ENCODE measurements around the gene SETBP1. TPM values are rescaled to one million over a fixed set of nuclear protein-coding genes. Genes with fewer than 3 reads are reported as not detected.
A peak's percentile ranks its signal among the peaks of the same experiment; 100 is the strongest.

The SETBP1 gene
- total and polyA plus RNA-seq, 7 experiments from 2014 or later: 0.08 to 12.5 (median 2.5) TPM; not detected in 2

DNA sequence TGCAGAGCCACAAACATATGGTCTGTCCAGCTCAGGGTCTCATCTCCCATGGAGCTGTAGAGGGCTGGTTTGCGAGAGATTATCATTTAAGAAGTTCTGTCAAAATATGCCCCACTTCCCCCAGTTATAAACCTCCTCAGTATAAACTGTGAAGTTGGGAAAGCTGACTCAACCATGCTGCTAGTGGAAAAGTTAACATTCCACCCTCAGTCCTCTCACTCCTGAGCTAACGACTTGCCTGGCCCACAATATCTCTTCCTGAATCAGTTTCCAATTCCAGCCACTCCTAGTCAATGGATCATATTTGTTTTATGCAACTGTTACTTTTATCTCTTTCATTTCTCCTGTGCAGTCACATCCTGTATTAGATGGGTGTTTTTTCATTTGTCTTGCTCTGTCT is 326.2 kb downstream of the SETBP1 start:
- no peaks in the 10 kb centered on the region for H3K9me3 Mint-ChIP-seq
- H3K27me3 Mint-ChIP-seq: no peaks in the 10 kb centered on the region
- POLR2A ChIA-PET: no interaction called here
- Histone ChIP-seq H3K27me3 (ENCODE audit: control insufficient read depth in 2 of 2, insufficient read depth in 2 of 2, low read length in 2 of 2) (no peaks in the 10 kb centered on the region), H3K9me3 (ENCODE audit: control insufficient read depth in 2 of 3, low read length in 3 of 3) (no peaks in the 10 kb centered on the region), H3K4me1 (ENCODE audit: control insufficient read depth in 2 of 2, insufficient read depth in 2 of 2, low read length in 2 of 2) (no peaks in the 10 kb centered on the region), H3K4me3 (ENCODE audit: low read length) (no peak overlapping the region), H3K27ac (ENCODE audit: low read depth, low read length) (no peak overlapping the region), H3K36me3 (ENCODE audit: control insufficient read depth in 2 of 3, insufficient read depth in 3 of 3, low read length in 3 of 3) (no peaks in the 10 kb centered on the region)
- ATAC-seq (no peak), DNase-seq (no peak)
- H3K4me3 Mint-ChIP-seq: no peak overlapping the region
- peaks cover 8 to 23% (median 17%) of the 10 kb centered on the region in 7 donors for H3K4me1 Mint-ChIP-seq
- H3K27ac Mint-ChIP-seq: no peak overlapping the region
- CTCF ChIA-PET: no interaction called here
- intact Hi-C loops (cut with micrococcal nuclease): no loop called here
- H3K36me3 Mint-ChIP-seq: no peaks in the 10 kb centered on the region

DNA sequence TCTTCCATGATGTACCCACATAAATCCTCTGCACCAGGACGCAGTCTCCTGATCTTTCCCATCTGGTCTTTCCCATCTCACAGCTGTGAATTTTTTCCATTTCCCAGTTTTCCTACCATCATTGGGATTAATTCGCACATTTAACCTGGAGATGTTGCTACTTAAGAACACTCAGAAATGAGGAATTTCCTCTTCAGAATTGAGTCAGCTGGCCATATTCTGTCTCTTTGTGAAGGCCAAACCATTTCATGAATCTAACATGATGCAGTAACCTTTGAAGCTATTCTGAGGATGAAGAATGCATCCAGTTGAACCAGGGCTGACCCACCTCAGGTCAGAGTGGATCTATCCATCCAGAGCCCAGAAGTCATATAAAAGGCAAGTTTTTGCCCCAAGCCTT is 326.8 kb downstream of the SETBP1 start:
- Histone ChIP-seq H3K9me3 (ENCODE audit: control insufficient read depth in 2 of 3, low read length in 3 of 3) (no peaks in the 10 kb centered on the region), H3K27me3 (ENCODE audit: control insufficient read depth in 2 of 2, insufficient read depth in 2 of 2, low read length in 2 of 2) (no peaks in the 10 kb centered on the region), H3K4me3 (ENCODE audit: low read length) (no peak overlapping the region), H3K36me3 (ENCODE audit: control insufficient read depth in 2 of 3, insufficient read depth in 3 of 3, low read length in 3 of 3) (no peaks in the 10 kb centered on the region), H3K27ac (ENCODE audit: low read depth, low read length) (no peak overlapping the region), H3K4me1 (ENCODE audit: control insufficient read depth in 2 of 2, insufficient read depth in 2 of 2, low read length in 2 of 2) (no peaks in the 10 kb centered on the region)
- Mint-ChIP-seq H3K4me1 (peaks cover 8 to 23% (median 17%) of the 10 kb centered on the region in 7 donors), H3K4me3 (no peak overlapping the region), H3K27ac (no peak overlapping the region), H3K36me3 (no peaks in the 10 kb centered on the region), H3K9me3 (no peaks in the 10 kb centered on the region), H3K27me3 (no peaks in the 10 kb centered on the region)
- ChIA-PET POLR2A (no interaction called here), CTCF (no interaction called here)
- no peak for ATAC-seq
- DNase-seq: no peak
- intact Hi-C loops (cut with micrococcal nuclease): no loop called here

DNA sequence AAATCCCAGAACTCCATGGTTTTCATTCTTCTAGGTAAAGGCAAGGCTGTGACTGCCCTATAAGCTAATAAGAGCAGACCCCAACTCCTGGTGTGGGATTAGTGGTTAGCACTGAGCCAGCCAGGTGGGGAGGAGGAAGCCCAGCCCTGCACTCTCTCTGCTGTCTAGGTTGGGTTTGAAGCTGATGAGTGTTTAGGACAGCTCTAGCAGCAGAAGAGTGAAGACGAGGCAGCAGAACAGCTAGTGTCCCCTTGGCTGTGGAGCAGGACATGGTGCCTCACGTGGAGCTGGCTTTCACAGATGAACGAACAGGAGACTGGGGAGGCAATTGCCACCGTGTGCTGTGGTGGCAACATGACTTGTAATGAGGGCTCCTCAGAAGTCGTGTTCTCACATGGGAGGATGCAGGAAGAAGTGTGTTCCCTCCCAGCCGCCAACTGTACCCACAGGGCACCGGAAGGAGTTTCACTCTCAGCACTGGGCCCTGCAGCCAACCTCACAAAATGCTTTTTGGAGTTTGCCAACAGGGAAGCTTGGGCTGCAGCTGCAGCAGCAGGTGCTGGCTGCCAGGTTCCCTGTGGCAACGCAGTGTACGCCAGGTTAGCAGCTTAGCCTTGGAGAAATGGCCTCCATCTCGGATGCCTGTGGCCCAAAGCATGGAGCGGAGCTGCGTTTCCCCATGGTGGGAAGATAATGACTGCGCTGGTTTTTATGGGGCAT is 328.2 kb downstream of the SETBP1 start:
- H3K4me3 ChIP-seq (ENCODE audit: low read length): no peak overlapping the region
- ChIA-PET POLR2A (no interaction called here), CTCF (interaction anchor here (0.6 kb wide), 1 partner anchor 8 kb away, joined by 3 read pairs; no protein-coding TSS in a partner anchor)
- Mint-ChIP-seq H3K27ac (peak overlapping the region in 1 of 9 donors; percentile 62), H3K9me3 (no peaks in the 10 kb centered on the region), H3K4me1 (peaks cover 8 to 23% (median 17%) of the 10 kb centered on the region in 7 donors), H3K27me3 (no peaks in the 10 kb centered on the region), H3K4me3 (peak overlapping the region in 6 of 10 donors; percentile 30 to 73 (median 48)), H3K36me3 (no peaks in the 10 kb centered on the region)
- H3K27me3 ChIP-seq (ENCODE audit: control insufficient read depth in 2 of 2, insufficient read depth in 2 of 2, low read length in 2 of 2): no peaks in the 10 kb centered on the region
- no peak overlapping the region for H3K27ac ChIP-seq (ENCODE audit: low read depth, low read length)
- no peaks in the 10 kb centered on the region for H3K36me3 ChIP-seq (ENCODE audit: control insufficient read depth in 2 of 3, insufficient read depth in 3 of 3, low read length in 3 of 3)
- DNase-seq (peak in 2 of 9 donors; percentile 2 to 16), ATAC-seq (peak; percentile 27)
- H3K9me3 ChIP-seq (ENCODE audit: control insufficient read depth in 2 of 3, low read length in 3 of 3): no peaks in the 10 kb centered on the region
- intact Hi-C loops (cut with micrococcal nuclease): no loop called here
- no peaks in the 10 kb centered on the region for H3K4me1 ChIP-seq (ENCODE audit: control insufficient read depth in 2 of 2, insufficient read depth in 2 of 2, low read length in 2 of 2)

DNA sequence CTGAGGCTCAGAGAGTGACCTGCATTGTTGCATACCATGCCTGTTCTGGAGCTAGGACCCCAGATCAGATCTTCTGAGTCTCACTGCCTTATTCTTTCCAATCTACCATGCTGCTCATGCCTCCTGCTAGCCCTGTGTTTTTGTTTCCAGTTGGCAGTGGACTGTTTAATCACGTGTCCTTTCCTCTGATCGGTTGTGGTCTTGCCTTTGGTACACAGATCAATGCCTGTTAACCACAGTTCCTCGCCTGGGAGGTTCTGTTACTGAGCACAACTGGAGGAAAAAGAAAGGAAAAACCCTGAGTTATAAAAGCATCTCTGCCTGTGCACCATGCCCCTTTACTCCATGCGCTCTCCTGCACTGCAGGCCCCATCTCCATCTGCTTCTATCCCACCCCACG is 329.1 kb downstream of the SETBP1 start:
- Mint-ChIP-seq H3K4me1 (peaks cover 8 to 23% (median 17%) of the 10 kb centered on the region in 7 donors), H3K4me3 (no peak overlapping the region), H3K36me3 (no peaks in the 10 kb centered on the region), H3K27me3 (no peaks in the 10 kb centered on the region), H3K9me3 (no peaks in the 10 kb centered on the region), H3K27ac (peak overlapping the region in 2 of 9 donors; percentile 52 to 76)
- POLR2A ChIA-PET: no interaction called here
- intact Hi-C loops (cut with micrococcal nuclease): no loop called here
- Histone ChIP-seq H3K36me3 (ENCODE audit: control insufficient read depth in 2 of 3, insufficient read depth in 3 of 3, low read length in 3 of 3) (no peaks in the 10 kb centered on the region), H3K4me3 (ENCODE audit: low read length) (no peak overlapping the region), H3K9me3 (ENCODE audit: control insufficient read depth in 2 of 3, low read length in 3 of 3) (no peaks in the 10 kb centered on the region), H3K4me1 (ENCODE audit: control insufficient read depth in 2 of 2, insufficient read depth in 2 of 2, low read length in 2 of 2) (no peaks in the 10 kb centered on the region), H3K27me3 (ENCODE audit: control insufficient read depth in 2 of 2, insufficient read depth in 2 of 2, low read length in 2 of 2) (no peaks in the 10 kb centered on the region), H3K27ac (ENCODE audit: low read depth, low read length) (no peak overlapping the region)
- ATAC-seq (no peak), DNase-seq (no peak)
- CTCF ChIA-PET: no interaction called here

DNA sequence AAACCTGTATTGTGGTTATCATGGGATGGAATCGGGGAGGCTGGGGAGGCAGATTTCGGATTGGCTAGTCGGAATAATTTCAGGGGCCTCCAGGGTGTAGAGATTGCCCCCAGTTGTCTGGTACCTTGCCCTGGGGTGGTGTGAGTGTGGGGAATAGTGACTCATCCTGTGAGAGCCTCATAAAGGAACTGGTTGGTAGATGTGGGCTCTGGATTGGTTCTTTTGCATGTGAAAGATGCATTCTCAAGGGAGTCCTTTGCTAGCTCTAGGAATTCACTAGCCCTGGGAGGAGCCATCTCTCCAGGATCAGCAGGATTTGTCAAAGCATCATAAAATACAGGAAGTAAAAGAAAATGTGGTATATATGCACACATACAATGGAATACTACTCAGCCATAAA is 331.6 kb downstream of the SETBP1 start:
- Mint-ChIP-seq H3K27ac (no peak overlapping the region), H3K9me3 (no peaks in the 10 kb centered on the region), H3K4me3 (no peak overlapping the region), H3K4me1 (peaks cover 8 to 23% (median 17%) of the 10 kb centered on the region in 7 donors), H3K36me3 (no peaks in the 10 kb centered on the region), H3K27me3 (no peaks in the 10 kb centered on the region)
- CTCF ChIA-PET: no interaction called here
- Histone ChIP-seq H3K36me3 (ENCODE audit: control insufficient read depth in 2 of 3, insufficient read depth in 3 of 3, low read length in 3 of 3) (no peaks in the 10 kb centered on the region), H3K4me3 (ENCODE audit: low read length) (no peak overlapping the region), H3K27me3 (ENCODE audit: control insufficient read depth in 2 of 2, insufficient read depth in 2 of 2, low read length in 2 of 2) (no peaks in the 10 kb centered on the region), H3K4me1 (ENCODE audit: control insufficient read depth in 2 of 2, insufficient read depth in 2 of 2, low read length in 2 of 2) (no peaks in the 10 kb centered on the region), H3K27ac (ENCODE audit: low read depth, low read length) (no peak overlapping the region), H3K9me3 (ENCODE audit: control insufficient read depth in 2 of 3, low read length in 3 of 3) (no peaks in the 10 kb centered on the region)
- DNase-seq: no peak
- POLR2A ChIA-PET: no interaction called here
- intact Hi-C loops (cut with micrococcal nuclease): no loop called here
- no peak for ATAC-seq

DNA sequence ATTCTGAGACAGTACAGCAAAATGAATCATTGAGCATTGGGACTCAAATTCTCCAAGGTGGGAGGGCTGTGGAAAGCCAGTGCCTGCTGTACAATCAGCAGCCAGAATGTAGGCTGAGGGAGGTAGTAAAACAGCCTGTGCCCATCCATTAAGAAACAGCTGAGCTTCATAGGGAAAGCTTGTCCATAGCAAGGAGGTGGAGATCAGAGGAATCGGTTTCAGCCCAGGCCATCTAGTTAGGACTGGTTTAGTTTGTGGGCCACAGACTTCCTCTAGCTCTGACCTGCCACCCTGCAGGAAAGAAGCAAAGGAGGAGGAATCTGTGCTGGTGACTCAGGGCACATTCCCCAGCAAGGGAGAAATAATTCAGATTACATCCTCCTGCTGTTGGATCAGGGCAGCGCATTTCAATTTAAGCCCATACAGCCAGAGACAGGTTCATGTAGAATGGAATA is 333.4 kb downstream of the SETBP1 start:
- H3K4me3 Mint-ChIP-seq: no peak overlapping the region
- no peaks in the 10 kb centered on the region for H3K9me3 ChIP-seq (ENCODE audit: control insufficient read depth in 2 of 3, low read length in 3 of 3)
- H3K36me3 ChIP-seq (ENCODE audit: control insufficient read depth in 2 of 3, insufficient read depth in 3 of 3, low read length in 3 of 3): no peaks in the 10 kb centered on the region
- H3K27me3 Mint-ChIP-seq: peaks cover 0 to 6% (median 0%) of the 10 kb centered on the region in 5 donors
- DNase-seq: no peak
- no peaks in the 10 kb centered on the region for H3K27me3 ChIP-seq (ENCODE audit: control insufficient read depth in 2 of 2, insufficient read depth in 2 of 2, low read length in 2 of 2)
- H3K4me1 ChIP-seq (ENCODE audit: control insufficient read depth in 2 of 2, insufficient read depth in 2 of 2, low read length in 2 of 2): no peaks in the 10 kb centered on the region
- ChIA-PET CTCF (no interaction called here), POLR2A (no interaction called here)
- peaks cover 4 to 13% (median 11%) of the 10 kb centered on the region in 7 donors for H3K4me1 Mint-ChIP-seq
- intact Hi-C loops (cut with micrococcal nuclease): no loop called here
- H3K9me3 Mint-ChIP-seq: no peaks in the 10 kb centered on the region
- no peak for ATAC-seq
- H3K27ac Mint-ChIP-seq: no peak overlapping the region
- H3K36me3 Mint-ChIP-seq: no peaks in the 10 kb centered on the region
- no peak overlapping the region for H3K27ac ChIP-seq (ENCODE audit: low read depth, low read length)
- H3K4me3 ChIP-seq (ENCODE audit: low read length): no peak overlapping the region

DNA sequence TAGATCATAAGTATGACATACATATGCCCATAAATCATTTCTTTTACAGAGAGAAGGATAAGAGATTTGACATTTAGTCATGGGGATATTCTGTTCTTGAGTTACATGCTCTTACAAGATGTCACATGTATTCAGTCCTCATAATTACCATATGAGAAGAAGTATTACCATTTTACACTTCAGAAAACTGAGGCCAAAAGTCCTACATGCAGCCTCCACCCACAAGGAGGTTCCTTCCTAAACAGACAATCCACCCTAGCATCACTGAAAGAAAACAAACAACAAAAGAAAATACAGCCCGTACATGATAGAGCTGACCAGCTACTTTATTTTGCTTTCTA is 335.1 kb downstream of the SETBP1 start:
- ChIA-PET CTCF (no interaction called here), POLR2A (no interaction called here)
- intact Hi-C loops (cut with micrococcal nuclease): no loop called here
- Histone ChIP-seq H3K36me3 (ENCODE audit: control insufficient read depth in 2 of 3, insufficient read depth in 3 of 3, low read length in 3 of 3) (no peaks in the 10 kb centered on the region), H3K27ac (ENCODE audit: low read depth, low read length) (no peak overlapping the region), H3K4me1 (ENCODE audit: control insufficient read depth in 2 of 2, insufficient read depth in 2 of 2, low read length in 2 of 2) (no peaks in the 10 kb centered on the region), H3K27me3 (ENCODE audit: control insufficient read depth in 2 of 2, insufficient read depth in 2 of 2, low read length in 2 of 2) (no peaks in the 10 kb centered on the region), H3K9me3 (ENCODE audit: control insufficient read depth in 2 of 3, low read length in 3 of 3) (no peaks in the 10 kb centered on the region), H3K4me3 (ENCODE audit: low read length) (no peak overlapping the region)
- ATAC-seq (no peak), DNase-seq (no peak)
- Mint-ChIP-seq H3K9me3 (peaks cover 0 to 1% (median 0%) of the 10 kb centered on the region in 11 donors), H3K4me1 (no peaks in the 10 kb centered on the region), H3K27me3 (peaks cover 0 to 6% (median 0%) of the 10 kb centered on the region in 5 donors), H3K4me3 (no peak overlapping the region), H3K27ac (no peak overlapping the region), H3K36me3 (no peaks in the 10 kb centered on the region)
